OCI-M2 (cell line): ENCODE results near the gene KMT2E.
"Not testable (repeated sequence)": the region's sequence is repeated elsewhere in the genome, so short reads cannot be mapped to it uniquely, and the experiment has no call there.

Experiments used
- DNase-seq: peaks from one replicate; lab custom pipeline; 2025; ENCODE audit not compliant: unreplicated experiment; lab: John Stamatoyannopoulos, UW

The KMT2E gene

GRCh38 chr7:105013816-105014692 is at the start of gene KMT2E:
KMT2E (plus strand) TSS chr7:105014205; CDS start chr7:105040953, 26,748 bp downstream.
- DNase-seq = no peak

GRCh38 chr7:104964626-104965236 is 49.3 kb upstream of the KMT2E start:
- no peak for DNase-seq

- DNase-seq = no peak
Observed at GRCh38 chr7:104966022-104966421, 48.0 kb upstream of the KMT2E start.

GRCh38 chr7:104967088-104967487 is 46.9 kb upstream of the KMT2E start:
- DNase-seq = no peak

- no peak for DNase-seq
Observed at GRCh38 chr7:104967595-104967994, 46.4 kb upstream of the KMT2E start.

GRCh38 chr7:104968648-104969047 is 45.4 kb upstream of the KMT2E start:
- DNase-seq = no peak

- no peak for DNase-seq
Observed at GRCh38 chr7:104969183-104969582, 44.8 kb upstream of the KMT2E start.

GRCh38 chr7:104971290-104972071 is 42.5 kb upstream of the KMT2E start:
- no peak for DNase-seq

- DNase-seq = no peak
Observed at GRCh38 chr7:104972500-104972899, 41.5 kb upstream of the KMT2E start.

GRCh38 chr7:104973227-104973626 is 40.8 kb upstream of the KMT2E start:
- DNase-seq = no peak

GRCh38 chr7:104973909-104974415 is 40.0 kb upstream of the KMT2E start:
- no peak for DNase-seq

GRCh38 chr7:104975553-104975952 is 38.5 kb upstream of the KMT2E start:
- DNase-seq = not testable (repeated sequence)

GRCh38 chr7:104976966-104977636 is 36.9 kb upstream of the KMT2E start:
- no peak for DNase-seq

GRCh38 chr7:104978460-104978859 is 35.5 kb upstream of the KMT2E start:
- no peak for DNase-seq

GRCh38 chr7:104979167-104979841 is 34.7 kb upstream of the KMT2E start:
- no peak for DNase-seq

GRCh38 chr7:104980440-104980839 is 33.6 kb upstream of the KMT2E start:
- no peak for DNase-seq

GRCh38 chr7:104980841-104981671 is 32.9 kb upstream of the KMT2E start:
- DNase-seq = peak; percentile 63

GRCh38 chr7:104981672-104982037 is 32.4 kb upstream of the KMT2E start:
- no peak for DNase-seq

GRCh38 chr7:104982308-104983075 is 31.5 kb upstream of the KMT2E start:
- no peak for DNase-seq
